ENCODE measurements around the gene KRTAP1-4.

Gene KRTAP1-4

DNA sequence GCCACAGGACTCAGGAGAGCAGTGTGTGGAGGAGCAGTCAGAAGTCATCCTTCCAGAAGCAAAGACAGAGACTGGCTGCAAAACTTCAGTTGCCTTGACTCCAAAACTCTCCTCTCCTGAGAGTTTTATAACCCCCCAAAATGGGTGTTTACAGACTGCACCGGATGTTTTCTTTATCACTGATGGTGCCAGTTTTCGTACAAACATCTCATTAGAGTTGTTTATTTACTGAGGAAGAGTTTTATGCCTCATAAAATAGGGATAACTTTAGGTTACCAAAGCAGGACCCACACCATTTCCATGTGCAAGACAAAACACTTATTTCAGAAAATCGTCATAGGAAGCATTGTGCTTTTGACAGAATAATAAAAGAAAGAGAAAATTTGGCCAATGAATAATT is 45.8 kb downstream of the KRTAP1-4 start, which contains the start of gene KRT40:
Gene KRT40 (minus strand): TSS at position 101 of the 400 bp plus-strand sequence. CDS start 53 bp downstream, at position 48.
- TF ChIP-seq CTCF (IDR thresholded peaks at IDR 0.05; ENCODE audit: low read depth, low read length, poor library complexity, severe bottlenecking): no peak
- TF ChIP-seq EZH2phosphoT487 (IDR thresholded peaks at IDR 0.05; ENCODE audit: borderline replicate concordance, low read length): no peak
- Histone ChIP-seq H3F3A (ENCODE audit: control insufficient read depth, insufficient read depth) (no peaks in the 10 kb centered on the region), H3K9me2 (replicated peaks; ENCODE audit: control insufficient read depth, low read length) (no peaks in the 10 kb centered on the region), H3K4me3 (ENCODE audit: low read length) (no peak within 1 kb of the TSS), H3K4me1 (ENCODE audit: control insufficient read depth, low read length) (no peaks in the 10 kb centered on the region), H3K27ac (ENCODE audit: low read depth, low read length) (no peak within 1 kb of the TSS), H3K36me3 (ENCODE audit: control insufficient read depth, low read length) (no peaks in the 10 kb centered on the region), H3K79me2 (ENCODE audit: control insufficient read depth, low read length) (no peaks in the 10 kb centered on the region), H3K27me3 (ENCODE audit: control insufficient read depth, low read length) (peaks cover 3% of the 10 kb centered on the region), H4K20me1 (ENCODE audit: control insufficient read depth, insufficient read depth, low read depth, low read length) (no peaks in the 10 kb centered on the region), H3K4me2 (ENCODE audit: low read length) (no peak within 1 kb of the TSS), H3K9me3 (ENCODE audit: control insufficient read depth, insufficient read depth, low read length) (no peaks in the 10 kb centered on the region)

DNA sequence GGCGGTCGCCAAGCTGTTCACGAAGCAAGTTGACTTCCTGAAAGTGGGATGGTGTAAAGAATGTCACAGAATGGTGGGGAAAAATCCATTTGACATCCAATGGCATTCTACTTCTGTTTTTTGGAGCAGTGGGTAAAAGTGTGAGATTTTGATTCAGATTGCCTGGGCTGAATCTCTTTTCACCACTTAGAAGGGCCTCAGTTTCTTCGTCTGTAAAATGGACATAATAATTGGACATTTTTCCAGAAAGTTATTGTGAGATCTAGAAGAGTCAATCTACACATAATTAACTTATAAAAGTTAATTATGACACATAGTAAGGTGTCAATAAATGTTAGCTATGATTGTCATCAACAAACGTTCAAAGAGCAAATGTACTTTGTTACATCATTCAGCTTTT is 48.9 kb downstream of the KRTAP1-4 start:
- Histone ChIP-seq H4K20me1 (ENCODE audit: control insufficient read depth, insufficient read depth, low read depth, low read length) (no peaks in the 10 kb centered on the region), H3K79me2 (ENCODE audit: control insufficient read depth, low read length) (no peaks in the 10 kb centered on the region), H3K27ac (ENCODE audit: low read depth, low read length) (no peak overlapping the region)

GRCh38 chr17:40980596-40980995 is 49.4 kb downstream of the KRTAP1-4 start:
- Histone ChIP-seq H4K20me1 (ENCODE audit: control insufficient read depth, insufficient read depth, low read depth, low read length) (no peaks in the 10 kb centered on the region), H3K9me2 (replicated peaks; ENCODE audit: control insufficient read depth, low read length) (no peaks in the 10 kb centered on the region), H3K9me3 (ENCODE audit: control insufficient read depth, insufficient read depth, low read length) (no peaks in the 10 kb centered on the region), H3K36me3 (ENCODE audit: control insufficient read depth, low read length) (no peaks in the 10 kb centered on the region), H3K4me3 (ENCODE audit: low read length) (no peak overlapping the region), H3K79me2 (ENCODE audit: control insufficient read depth, low read length) (no peaks in the 10 kb centered on the region), H3K4me2 (ENCODE audit: low read length) (no peak overlapping the region), H3K27ac (ENCODE audit: low read depth, low read length) (no peak overlapping the region), H3K27me3 (ENCODE audit: control insufficient read depth, low read length) (peaks cover 2% of the 10 kb centered on the region), H3F3A (ENCODE audit: control insufficient read depth, insufficient read depth) (no peaks in the 10 kb centered on the region), H3K4me1 (ENCODE audit: control insufficient read depth, low read length) (no peaks in the 10 kb centered on the region)
- TF ChIP-seq CTCF (IDR thresholded peaks at IDR 0.05; ENCODE audit: low read depth, low read length, poor library complexity, severe bottlenecking) (no peak), EZH2phosphoT487 (IDR thresholded peaks at IDR 0.05; ENCODE audit: borderline replicate concordance, low read length) (no peak)

More for the DNA sequence above, 48.9 kb downstream of the KRTAP1-4 start:
- no peak overlapping the region for H3K4me3 ChIP-seq (ENCODE audit: low read length)
- H3K27me3 ChIP-seq (ENCODE audit: control insufficient read depth, low read length): peaks cover 2% of the 10 kb centered on the region
- H3K4me1 ChIP-seq (ENCODE audit: control insufficient read depth, low read length): no peaks in the 10 kb centered on the region
- H3K4me2 ChIP-seq (ENCODE audit: low read length): no peak overlapping the region
- H3K9me3 ChIP-seq (ENCODE audit: control insufficient read depth, insufficient read depth, low read length): no peaks in the 10 kb centered on the region
- no peaks in the 10 kb centered on the region for H3K9me2 ChIP-seq (replicated peaks; ENCODE audit: control insufficient read depth, low read length)
- no peak for TF ChIP-seq CTCF (IDR thresholded peaks at IDR 0.05; ENCODE audit: low read depth, low read length, poor library complexity, severe bottlenecking)
- TF ChIP-seq EZH2phosphoT487 (IDR thresholded peaks at IDR 0.05; ENCODE audit: borderline replicate concordance, low read length): no peak
- H3K36me3 ChIP-seq (ENCODE audit: control insufficient read depth, low read length): no peaks in the 10 kb centered on the region
- no peaks in the 10 kb centered on the region for H3F3A ChIP-seq (ENCODE audit: control insufficient read depth, insufficient read depth)
